GM12878 (cell line): ENCODE measurements around the gene SLC2A1. TPM values are rescaled to one million over a fixed set of nuclear protein-coding genes. Genes with fewer than 3 reads are reported as not detected.

Experiments
- ESRRA ChIP-seq: IDR thresholded peaks from 2 replicates; pipeline ENCODE4 v1.6.1; 2012; ENCODE audit warnings: mild to moderate bottlenecking, low read length, improper control_type of control experiment
- MXI1 ChIP-seq: fragments of 150-350 bp; IDR thresholded peaks from 2 replicates; pipeline ENCODE4 v1.6.1; 2011; ENCODE audit warnings: low read depth, mild to moderate bottlenecking, inconsistent platforms, low read length, improper control_type of control experiment
- SPI1 ChIP-seq: IDR thresholded peaks from 2 replicates; pipeline ENCODE4 v1.6.1; 2011; ENCODE audit warnings: low read depth, mild to moderate bottlenecking, low read length, moderate library complexity, borderline replicate concordance; ENCODE audit not compliant: insufficient read depth
- ZBTB40 ChIP-seq: fragments of 450-650 bp; IDR thresholded peaks from 2 replicates; pipeline ENCODE4 v1.6.1; 2016; ENCODE audit warnings: mild to moderate bottlenecking, moderate library complexity, borderline replicate concordance
- ZNF24 ChIP-seq: fragments of 450-650 bp; IDR thresholded peaks from 2 replicates; pipeline ENCODE4 v1.6.1; 2017; ENCODE audit warnings: antibody characterized with exemption, mild to moderate bottlenecking
- polyA plus RNA-seq, 11 experiments: library from polyadenylated mRNA; depleted of rRNA in 4 of 11; unstranded in 6 of 11; stranded (reverse) in 5 of 11; fragments of >200 nt; fragmentation: Nextera tagmentation in 4 of 11; fragmentation: Illumina TruSeq in 1 of 11; extraction: Ambion mirVana in 4 of 11; extraction: Trizol in 1 of 11; gene quantifications; 1 replicate in 1 of 11; 2 replicates in 10 of 11; pipeline versions ENCODE4 v1.2.1 to v1.2.3, GENCODE V29; 2011 to 2016; ENCODE audit warnings: inconsistent platforms in 2 of 11, missing spikeins in 2 of 11, low read depth in 1 of 11
- total RNA-seq, 4 experiments: library from RNA; depleted of rRNA in 3 of 4; stranded (reverse); fragments of >200 nt in 3 of 4; fragmentation: Illumina TruSeq in 1 of 4; extraction: Trizol in 1 of 4; gene quantifications; 2 replicates each; pipeline versions ENCODE4 v1.2.1 to v1.2.3, GENCODE V29; 2013 to 2021
- TF ChIP-seq, protein P1 (sequence below): fragments of 450-650 bp; IDR thresholded peaks from 2 replicates; pipeline ENCODE4 v1.6.1; 2017; ENCODE audit warnings: mild to moderate bottlenecking, moderate library complexity

SLC2A1 gene
- total and polyA plus RNA-seq, 10 of the 15 experiments (the other 5 are each of a cell fraction or from before 2014, with no cell fraction given), result 5.7 to 66.0 (median 44.2) TPM

GRCh38 chr1:42935313-42935895 is 23.3 kb downstream of the SLC2A1 start (continued):
- TF ChIP-seq ZBTB40 (no peak), ESRRA (no peak), MXI1 (peak; percentile 44; the same call in 1 of the 2 replicates), ZNF24 (peak; percentile 46; the same call in 1 of the 2 replicates), SPI1 (peak; percentile 86)
- TF ChIP-seq, protein P1, sequence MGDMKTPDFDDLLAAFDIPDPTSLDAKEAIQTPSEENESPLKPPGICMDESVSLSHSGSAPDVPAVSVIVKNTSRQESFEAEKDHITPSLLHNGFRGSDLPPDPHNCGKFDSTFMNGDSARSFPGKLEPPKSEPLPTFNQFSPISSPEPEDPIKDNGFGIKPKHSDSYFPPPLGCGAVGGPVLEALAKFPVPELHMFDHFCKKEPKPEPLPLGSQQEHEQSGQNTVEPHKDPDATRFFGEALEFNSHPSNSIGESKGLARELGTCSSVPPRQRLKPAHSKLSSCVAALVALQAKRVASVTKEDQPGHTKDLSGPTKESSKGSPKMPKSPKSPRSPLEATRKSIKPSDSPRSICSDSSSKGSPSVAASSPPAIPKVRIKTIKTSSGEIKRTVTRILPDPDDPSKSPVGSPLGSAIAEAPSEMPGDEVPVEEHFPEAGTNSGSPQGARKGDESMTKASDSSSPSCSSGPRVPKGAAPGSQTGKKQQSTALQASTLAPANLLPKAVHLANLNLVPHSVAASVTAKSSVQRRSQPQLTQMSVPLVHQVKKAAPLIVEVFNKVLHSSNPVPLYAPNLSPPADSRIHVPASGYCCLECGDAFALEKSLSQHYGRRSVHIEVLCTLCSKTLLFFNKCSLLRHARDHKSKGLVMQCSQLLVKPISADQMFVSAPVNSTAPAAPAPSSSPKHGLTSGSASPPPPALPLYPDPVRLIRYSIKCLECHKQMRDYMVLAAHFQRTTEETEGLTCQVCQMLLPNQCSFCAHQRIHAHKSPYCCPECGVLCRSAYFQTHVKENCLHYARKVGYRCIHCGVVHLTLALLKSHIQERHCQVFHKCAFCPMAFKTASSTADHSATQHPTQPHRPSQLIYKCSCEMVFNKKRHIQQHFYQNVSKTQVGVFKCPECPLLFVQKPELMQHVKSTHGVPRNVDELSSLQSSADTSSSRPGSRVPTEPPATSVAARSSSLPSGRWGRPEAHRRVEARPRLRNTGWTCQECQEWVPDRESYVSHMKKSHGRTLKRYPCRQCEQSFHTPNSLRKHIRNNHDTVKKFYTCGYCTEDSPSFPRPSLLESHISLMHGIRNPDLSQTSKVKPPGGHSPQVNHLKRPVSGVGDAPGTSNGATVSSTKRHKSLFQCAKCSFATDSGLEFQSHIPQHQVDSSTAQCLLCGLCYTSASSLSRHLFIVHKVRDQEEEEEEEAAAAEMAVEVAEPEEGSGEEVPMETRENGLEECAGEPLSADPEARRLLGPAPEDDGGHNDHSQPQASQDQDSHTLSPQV, result peak; percentile 73; the same call in 1 of the 2 replicates
